T-helper 17 cell (primary cell): ENCODE measurements around the gene KDM4B. TPM values are rescaled to one million over a fixed set of nuclear protein-coding genes. Genes with fewer than 3 reads are reported as not detected.
A peak's percentile ranks its signal among the peaks of the same experiment; 100 is the strongest.

Experiments used
- ATAC-seq: fragments of 150-1000 bp; cut with Tn5 transposase; 2 replicates; pipeline ENCODE4 v1.10.0; 2021; ENCODE audit warnings: mild to moderate bottlenecking, moderate library complexity
- DNase-seq, 3 donors: peaks; one replicate each; pipeline versions ENCODE4 v3.0.0 to v3.0.0-alpha.2; 2020 to 2021
- H3K9me3 ChIP-seq: one replicate; pipeline ENCODE4 v1.7.0; 2013; ENCODE audit warnings: low read length, mild to moderate bottlenecking; ENCODE audit not compliant: control insufficient read depth, poor library complexity, severe bottlenecking
- H3K27ac Mint-ChIP-seq: one replicate; pipeline ENCODE4 v1.8.0; 2022; ENCODE audit warnings: mild to moderate bottlenecking, moderate library complexity, mixed read lengths
- H3K27me3 Mint-ChIP-seq: one replicate; pipeline ENCODE4 v1.8.0; 2022; ENCODE audit warnings: mixed read lengths
- H3K36me3 Mint-ChIP-seq: one replicate; pipeline ENCODE4 v1.8.0; 2022; ENCODE audit warnings: low read depth, mixed read lengths
- H3K4me1 Mint-ChIP-seq: one replicate; pipeline ENCODE4 v1.8.0; 2022; ENCODE audit warnings: mild to moderate bottlenecking, mixed read lengths
- H3K4me3 Mint-ChIP-seq: one replicate; pipeline ENCODE4 v1.8.0; 2022; ENCODE audit warnings: mild to moderate bottlenecking, moderate library complexity, mixed read lengths
- total RNA-seq, 4 donors: library from RNA in 2 of 4; stranded (reverse) in 2 of 4; gene quantifications; one replicate each; pipeline ENCODE4 v1.2.3 and lab custom pipeline; 2022 to 2026

Gene KDM4B
- total RNA-seq, 2 donors from 2014 or later, result 37.6 to 42.2 TPM

DNA sequence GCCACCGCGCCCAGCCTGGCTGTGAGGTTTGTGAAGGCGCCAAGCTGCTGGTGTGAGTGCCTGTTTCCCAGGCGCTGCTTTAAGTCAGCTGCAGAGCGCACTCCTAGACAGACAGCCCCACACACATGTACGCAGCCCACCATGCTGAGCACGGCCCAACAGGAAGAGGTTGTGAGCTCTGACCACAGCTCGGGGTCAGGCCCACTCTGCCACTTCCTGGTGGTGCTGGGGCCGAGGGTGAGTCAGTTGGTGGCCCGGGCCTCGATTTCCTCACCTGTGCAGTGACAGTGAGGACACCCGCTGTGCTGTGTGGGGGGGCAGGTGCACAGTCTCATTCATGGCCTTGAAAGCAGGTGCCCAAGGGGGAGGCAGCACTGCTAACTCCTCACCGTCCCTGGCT lies 106.7 kb downstream of the KDM4B start:
- Mint-ChIP-seq H3K27ac (no peak overlapping the region), H3K36me3 (peaks cover 8% of the 10 kb centered on the region), H3K4me3 (no peak overlapping the region), H3K4me1 (peaks cover 14% of the 10 kb centered on the region), H3K27me3 (no peaks in the 10 kb centered on the region)
- DNase-seq (no peak), ATAC-seq (no peak)
- no peaks in the 10 kb centered on the region for H3K9me3 ChIP-seq

- ATAC-seq (no peak), DNase-seq (no peak)
- Mint-ChIP-seq H3K4me1 (peaks cover 7% of the 10 kb centered on the region), H3K27ac (no peak overlapping the region), H3K4me3 (no peak overlapping the region), H3K27me3 (no peaks in the 10 kb centered on the region), H3K36me3 (peaks cover 8% of the 10 kb centered on the region)
- H3K9me3 ChIP-seq, result no peaks in the 10 kb centered on the region
Observed at GRCh38 chr19:5076440-5077208, 107.7 kb downstream of the KDM4B start.

DNA sequence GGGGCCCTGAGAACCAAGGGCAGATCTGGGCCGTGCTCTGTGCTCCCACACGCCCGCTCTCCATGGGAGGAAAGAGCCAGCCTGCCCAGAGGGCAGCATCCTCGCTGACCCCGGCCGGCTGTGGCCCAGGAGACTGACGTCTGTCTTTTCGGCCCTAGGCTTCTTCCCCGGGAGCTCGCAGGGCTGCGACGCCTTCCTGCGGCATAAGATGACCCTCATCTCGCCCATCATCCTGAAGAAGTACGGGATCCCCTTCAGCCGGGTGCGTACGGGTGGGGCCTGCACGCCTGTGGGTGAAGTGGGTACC lies 108.2 kb downstream of the KDM4B start:
- Mint-ChIP-seq H3K4me1 (peaks cover 7% of the 10 kb centered on the region), H3K4me3 (no peak overlapping the region), H3K27me3 (no peaks in the 10 kb centered on the region), H3K27ac (no peak overlapping the region), H3K36me3 (peaks cover 8% of the 10 kb centered on the region)
- ATAC-seq (no peak), DNase-seq (no peak)
- no peaks in the 10 kb centered on the region for H3K9me3 ChIP-seq

- no peak overlapping the region for H3K4me3 Mint-ChIP-seq
- no peaks in the 10 kb centered on the region for H3K27me3 Mint-ChIP-seq
- no peaks in the 10 kb centered on the region for H3K9me3 ChIP-seq
- peaks cover 3% of the 10 kb centered on the region for H3K4me1 Mint-ChIP-seq
- ATAC-seq (peak; percentile 69), DNase-seq (no peak)
- H3K36me3 Mint-ChIP-seq, result peaks cover 5% of the 10 kb centered on the region
- H3K27ac Mint-ChIP-seq, result no peak overlapping the region
Observed at GRCh38 chr19:5078182-5078581, 109.3 kb downstream of the KDM4B start.

GRCh38 chr19:5078666-5079065 lies 109.8 kb downstream of the KDM4B start:
- Mint-ChIP-seq H3K27ac (no peak overlapping the region), H3K27me3 (no peaks in the 10 kb centered on the region), H3K4me1 (peaks cover 3% of the 10 kb centered on the region), H3K36me3 (peaks cover 5% of the 10 kb centered on the region), H3K4me3 (no peak overlapping the region)
- H3K9me3 ChIP-seq, result no peaks in the 10 kb centered on the region
- ATAC-seq (no peak), DNase-seq (no peak)

- H3K4me1 Mint-ChIP-seq, result no peaks in the 10 kb centered on the region
- H3K27me3 Mint-ChIP-seq, result no peaks in the 10 kb centered on the region
- DNase-seq (no peak), ATAC-seq (no peak)
- H3K36me3 Mint-ChIP-seq, result peaks cover 5% of the 10 kb centered on the region
- H3K27ac Mint-ChIP-seq, result no peak overlapping the region
- no peaks in the 10 kb centered on the region for H3K9me3 ChIP-seq
- H3K4me3 Mint-ChIP-seq, result no peak overlapping the region
Observed at GRCh38 chr19:5079071-5079774, 110.3 kb downstream of the KDM4B start.

DNA sequence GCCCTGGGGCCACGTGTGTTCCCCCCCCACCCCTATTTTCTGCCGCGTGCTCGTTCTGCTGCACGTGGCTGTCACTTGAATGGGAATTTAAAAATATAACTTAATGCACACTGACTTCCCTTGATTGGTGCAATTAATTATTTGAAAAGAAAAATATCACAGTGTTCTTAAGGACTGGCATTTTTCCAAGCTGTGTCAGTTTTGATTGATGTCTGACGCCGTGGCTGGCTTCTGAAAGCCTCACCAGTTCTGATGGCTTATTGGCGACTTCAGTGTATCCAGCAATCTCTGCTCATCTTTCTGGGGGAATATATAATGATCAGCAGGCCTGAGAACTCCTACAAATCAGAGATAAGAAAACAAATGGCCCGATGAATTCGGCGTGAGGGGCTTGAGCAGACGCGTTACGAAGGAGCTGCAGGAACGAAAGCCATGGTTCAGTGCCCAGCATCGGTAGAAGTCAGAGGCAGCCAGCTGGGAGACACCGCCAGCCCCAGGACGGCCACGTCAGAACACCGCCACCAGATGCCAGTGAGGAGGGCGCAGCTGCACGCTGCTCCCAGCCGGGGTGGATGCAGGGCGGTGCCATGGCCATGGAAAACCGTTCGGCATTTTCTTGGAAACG lies 111.2 kb downstream of the KDM4B start:
- Mint-ChIP-seq H3K27ac (peak overlapping the region; percentile 16), H3K4me1 (peaks cover 3% of the 10 kb centered on the region), H3K36me3 (peaks cover 5% of the 10 kb centered on the region), H3K27me3 (no peaks in the 10 kb centered on the region), H3K4me3 (no peak overlapping the region)
- ATAC-seq (no peak), DNase-seq (no peak)
- H3K9me3 ChIP-seq, result no peaks in the 10 kb centered on the region

- Mint-ChIP-seq H3K36me3 (peaks cover 5% of the 10 kb centered on the region), H3K27ac (peak overlapping the region; percentile 16)
Observed at GRCh38 chr19:5080809-5081208, 111.9 kb downstream of the KDM4B start.

GRCh38 chr19:5081443-5082161 lies 112.7 kb downstream of the KDM4B start:
- no peaks in the 10 kb centered on the region for H3K9me3 ChIP-seq
- ATAC-seq, result no peak
- Mint-ChIP-seq H3K4me3 (no peak overlapping the region), H3K27me3 (no peaks in the 10 kb centered on the region), H3K27ac (no peak overlapping the region), H3K4me1 (peaks cover 4% of the 10 kb centered on the region), H3K36me3 (peaks cover 5% of the 10 kb centered on the region)
- DNase-seq, result no peak

More at GRCh38 chr19:5080809-5081208, 111.9 kb downstream of the KDM4B start:
- Mint-ChIP-seq H3K4me1 (peaks cover 4% of the 10 kb centered on the region), H3K4me3 (no peak overlapping the region), H3K27me3 (no peaks in the 10 kb centered on the region)
- DNase-seq, result no peak
- ATAC-seq, result no peak
- no peaks in the 10 kb centered on the region for H3K9me3 ChIP-seq

- DNase-seq (no peak), ATAC-seq (no peak)
- H3K4me3 Mint-ChIP-seq, result no peak overlapping the region
- H3K36me3 Mint-ChIP-seq, result peaks cover 5% of the 10 kb centered on the region
- no peaks in the 10 kb centered on the region for H3K9me3 ChIP-seq
- H3K27me3 Mint-ChIP-seq, result no peaks in the 10 kb centered on the region
- no peak overlapping the region for H3K27ac Mint-ChIP-seq
- H3K4me1 Mint-ChIP-seq, result peaks cover 4% of the 10 kb centered on the region
Observed at GRCh38 chr19:5083547-5083965, 114.6 kb downstream of the KDM4B start.

DNA sequence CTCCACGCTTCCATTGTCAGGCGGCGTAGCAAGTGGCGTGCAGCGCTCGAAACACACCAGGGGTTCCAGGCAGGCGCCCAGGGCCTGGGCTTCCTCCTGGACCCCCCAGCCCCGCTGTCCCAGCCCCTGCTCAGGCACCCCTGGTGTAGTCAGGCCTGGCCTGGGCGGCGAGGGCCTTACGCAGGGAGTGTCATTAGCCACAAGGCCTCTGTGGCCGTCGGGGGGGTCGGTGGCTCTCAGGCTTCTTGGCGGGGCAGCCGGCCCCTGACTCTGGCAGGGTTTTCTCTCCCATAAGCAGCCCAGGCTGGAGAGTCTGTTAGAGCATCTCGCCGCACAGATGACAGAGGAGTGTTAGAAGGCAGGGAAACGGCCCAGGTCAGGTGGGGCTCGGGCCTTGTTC lies 116.7 kb downstream of the KDM4B start:
- no peak for ATAC-seq
- no peaks in the 10 kb centered on the region for H3K36me3 Mint-ChIP-seq
- H3K9me3 ChIP-seq, result no peaks in the 10 kb centered on the region
- H3K4me3 Mint-ChIP-seq, result no peak overlapping the region
- H3K27ac Mint-ChIP-seq, result no peak overlapping the region
- peaks cover 4% of the 10 kb centered on the region for H3K4me1 Mint-ChIP-seq
- no peak for DNase-seq
- no peaks in the 10 kb centered on the region for H3K27me3 Mint-ChIP-seq

- DNase-seq (no peak), ATAC-seq (no peak)
- H3K27ac Mint-ChIP-seq, result no peak overlapping the region
- H3K36me3 Mint-ChIP-seq, result no peaks in the 10 kb centered on the region
- H3K4me1 Mint-ChIP-seq, result peaks cover 4% of the 10 kb centered on the region
- H3K4me3 Mint-ChIP-seq, result no peak overlapping the region
- H3K27me3 Mint-ChIP-seq, result no peaks in the 10 kb centered on the region
- no peaks in the 10 kb centered on the region for H3K9me3 ChIP-seq
Observed at GRCh38 chr19:5086230-5086629, 117.3 kb downstream of the KDM4B start.

GRCh38 chr19:5086725-5087439 lies 118.0 kb downstream of the KDM4B start:
- H3K27ac Mint-ChIP-seq, result no peak overlapping the region
- H3K4me3 Mint-ChIP-seq, result no peak overlapping the region
- H3K9me3 ChIP-seq, result no peaks in the 10 kb centered on the region
- ATAC-seq, result no peak
- no peaks in the 10 kb centered on the region for H3K27me3 Mint-ChIP-seq
- DNase-seq, result no peak
- no peaks in the 10 kb centered on the region for H3K36me3 Mint-ChIP-seq
- peaks cover 4% of the 10 kb centered on the region for H3K4me1 Mint-ChIP-seq
